ENCODE results near the gene SUCLG2. TPM values are rescaled to one million over a fixed set of nuclear protein-coding genes. Genes with fewer than 3 reads are reported as not detected.

Gene SUCLG2, protein sequence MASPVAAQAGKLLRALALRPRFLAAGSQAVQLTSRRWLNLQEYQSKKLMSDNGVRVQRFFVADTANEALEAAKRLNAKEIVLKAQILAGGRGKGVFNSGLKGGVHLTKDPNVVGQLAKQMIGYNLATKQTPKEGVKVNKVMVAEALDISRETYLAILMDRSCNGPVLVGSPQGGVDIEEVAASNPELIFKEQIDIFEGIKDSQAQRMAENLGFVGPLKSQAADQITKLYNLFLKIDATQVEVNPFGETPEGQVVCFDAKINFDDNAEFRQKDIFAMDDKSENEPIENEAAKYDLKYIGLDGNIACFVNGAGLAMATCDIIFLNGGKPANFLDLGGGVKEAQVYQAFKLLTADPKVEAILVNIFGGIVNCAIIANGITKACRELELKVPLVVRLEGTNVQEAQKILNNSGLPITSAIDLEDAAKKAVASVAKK
- 29.5 TPM for total RNA-seq

DNA sequence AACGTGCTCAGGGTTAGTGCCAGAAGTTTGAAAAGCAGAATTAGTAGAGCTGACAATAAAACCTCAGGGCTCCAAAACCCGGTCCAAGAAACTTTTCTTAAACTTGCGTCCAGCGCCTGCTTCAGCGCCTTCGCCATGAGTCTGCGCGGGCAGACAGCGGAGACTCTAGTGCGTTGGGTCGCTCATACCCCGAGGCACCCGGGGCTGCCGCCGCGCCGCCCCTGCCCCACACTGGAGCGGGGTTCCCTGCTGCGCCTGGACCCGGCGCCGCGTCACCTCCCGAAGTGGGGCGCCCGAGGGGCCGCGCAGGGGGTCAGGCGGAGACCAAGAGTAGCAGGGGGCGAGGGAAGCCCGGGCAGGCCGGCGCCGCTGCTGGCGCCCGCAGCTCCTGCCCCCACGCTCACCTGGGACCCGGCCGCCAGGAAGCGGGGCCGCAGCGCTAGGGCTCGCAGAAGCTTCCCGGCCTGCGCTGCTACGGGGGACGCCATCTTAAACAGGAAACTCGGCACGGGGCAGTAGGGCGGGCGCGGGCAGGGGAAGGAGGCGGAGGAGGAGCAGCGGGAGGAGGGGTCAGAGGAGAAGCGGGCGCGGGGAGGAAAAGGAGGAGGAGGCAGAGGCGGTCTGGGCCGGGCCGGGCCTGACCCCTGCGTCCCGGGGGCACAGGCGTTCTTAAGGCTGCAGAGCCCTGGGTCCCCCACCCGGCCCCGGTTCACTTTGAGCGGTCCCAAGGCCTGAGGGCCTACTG is at the start of gene SUCLG2:
SUCLG2 (minus strand) TSS at position 514 of the 745 bp plus-strand sequence; CDS start at position 488, 26 bp downstream.
- TF ChIP-seq, protein P1, sequence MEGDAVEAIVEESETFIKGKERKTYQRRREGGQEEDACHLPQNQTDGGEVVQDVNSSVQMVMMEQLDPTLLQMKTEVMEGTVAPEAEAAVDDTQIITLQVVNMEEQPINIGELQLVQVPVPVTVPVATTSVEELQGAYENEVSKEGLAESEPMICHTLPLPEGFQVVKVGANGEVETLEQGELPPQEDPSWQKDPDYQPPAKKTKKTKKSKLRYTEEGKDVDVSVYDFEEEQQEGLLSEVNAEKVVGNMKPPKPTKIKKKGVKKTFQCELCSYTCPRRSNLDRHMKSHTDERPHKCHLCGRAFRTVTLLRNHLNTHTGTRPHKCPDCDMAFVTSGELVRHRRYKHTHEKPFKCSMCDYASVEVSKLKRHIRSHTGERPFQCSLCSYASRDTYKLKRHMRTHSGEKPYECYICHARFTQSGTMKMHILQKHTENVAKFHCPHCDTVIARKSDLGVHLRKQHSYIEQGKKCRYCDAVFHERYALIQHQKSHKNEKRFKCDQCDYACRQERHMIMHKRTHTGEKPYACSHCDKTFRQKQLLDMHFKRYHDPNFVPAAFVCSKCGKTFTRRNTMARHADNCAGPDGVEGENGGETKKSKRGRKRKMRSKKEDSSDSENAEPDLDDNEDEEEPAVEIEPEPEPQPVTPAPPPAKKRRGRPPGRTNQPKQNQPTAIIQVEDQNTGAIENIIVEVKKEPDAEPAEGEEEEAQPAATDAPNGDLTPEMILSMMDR (IDR thresholded peaks at IDR 0.05): no peak
- TF ChIP-seq POLR2AphosphoS5 (IDR thresholded peaks at IDR 0.05; ENCODE audit: insufficient read depth in 1 of 2, low read depth in 1 of 2) (peak in 1 of 2 donors; percentile 66), POLR2A (IDR thresholded peaks at IDR 0.05) (peak in 1 of 2 donors; percentile 13)
- DNase-seq (ENCODE audit: extremely low spot score in 2 of 2): peak in 1 of 2 donors; percentile 93
- Histone ChIP-seq H3K4me3 (peak within 1 kb of the TSS; percentile 64 to 95), H3K27me3 (no peaks in the 10 kb centered on the region), H3K9me3 (no peaks in the 10 kb centered on the region), H3K27ac (peak within 1 kb of the TSS; percentile 94), H3K4me1 (peaks cover 41% of the 10 kb centered on the region), H3K36me3 (no peaks in the 10 kb centered on the region)
- intact Hi-C loops (cut with DNase I): no loop called here

DNA sequence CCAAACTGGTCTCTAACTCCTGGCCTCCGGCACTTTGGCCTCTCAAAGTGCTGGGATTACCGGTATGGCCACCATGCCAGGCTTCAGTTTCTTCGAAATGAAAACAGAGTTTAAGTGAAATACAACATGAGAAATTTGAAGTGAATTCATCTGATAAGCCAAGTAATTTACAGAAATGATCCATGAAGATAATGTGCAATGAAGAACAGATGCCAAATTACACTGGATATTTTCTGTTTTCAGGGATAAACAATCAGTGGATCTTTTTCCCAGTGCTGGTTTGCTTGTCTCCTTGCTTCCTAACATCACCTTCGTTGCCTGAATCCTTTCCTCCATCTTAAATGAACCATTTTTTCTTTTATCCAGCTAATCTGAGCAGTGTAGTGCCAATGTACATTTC is 46.2 kb upstream of the SUCLG2 start:
- H3K4me1 ChIP-seq: no peaks in the 10 kb centered on the region
- H3K27ac ChIP-seq: no peak overlapping the region
- no peak for TF ChIP-seq POLR2A (IDR thresholded peaks at IDR 0.05)
- TF ChIP-seq POLR2AphosphoS5 (IDR thresholded peaks at IDR 0.05; ENCODE audit: insufficient read depth in 1 of 2, low read depth in 1 of 2): no peak
- TF ChIP-seq, protein P1 (IDR thresholded peaks at IDR 0.05): no peak
- no peaks in the 10 kb centered on the region for H3K9me3 ChIP-seq
- H3K4me3 ChIP-seq: no peak overlapping the region
- H3K27me3 ChIP-seq: no peaks in the 10 kb centered on the region
- intact Hi-C loops (cut with DNase I): no loop called here
- DNase-seq (ENCODE audit: extremely low spot score in 2 of 2): no peak
- H3K36me3 ChIP-seq: no peaks in the 10 kb centered on the region

DNA sequence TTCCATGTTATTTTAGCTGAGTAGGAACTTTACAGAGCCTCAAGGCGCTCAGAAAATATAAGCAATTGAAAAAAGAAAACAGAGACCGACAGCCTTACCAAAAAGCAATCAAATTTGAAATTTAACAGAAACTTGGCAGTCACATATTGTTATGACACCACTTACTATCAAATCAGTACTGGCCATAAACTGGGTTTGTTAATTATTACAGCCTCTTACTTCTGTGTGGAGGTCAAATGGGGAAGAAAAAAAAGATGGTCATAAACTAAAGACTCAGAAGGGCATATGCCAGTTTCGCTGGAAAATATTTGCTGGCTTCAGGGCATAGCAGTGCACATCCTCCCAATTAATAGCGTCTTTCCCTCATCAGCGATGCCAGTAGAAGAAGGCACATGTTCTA is 45.5 kb upstream of the SUCLG2 start:
- Histone ChIP-seq H3K27me3 (no peaks in the 10 kb centered on the region), H3K4me3 (no peak overlapping the region), H3K4me1 (no peaks in the 10 kb centered on the region), H3K27ac (no peak overlapping the region), H3K36me3 (no peaks in the 10 kb centered on the region), H3K9me3 (no peaks in the 10 kb centered on the region)
- TF ChIP-seq POLR2A (IDR thresholded peaks at IDR 0.05): no peak
- TF ChIP-seq, protein P1 (IDR thresholded peaks at IDR 0.05): no peak
- no peak for TF ChIP-seq POLR2AphosphoS5 (IDR thresholded peaks at IDR 0.05; ENCODE audit: insufficient read depth in 1 of 2, low read depth in 1 of 2)
- intact Hi-C loops (cut with DNase I): no loop called here
- DNase-seq (ENCODE audit: extremely low spot score in 2 of 2): no peak

DNA sequence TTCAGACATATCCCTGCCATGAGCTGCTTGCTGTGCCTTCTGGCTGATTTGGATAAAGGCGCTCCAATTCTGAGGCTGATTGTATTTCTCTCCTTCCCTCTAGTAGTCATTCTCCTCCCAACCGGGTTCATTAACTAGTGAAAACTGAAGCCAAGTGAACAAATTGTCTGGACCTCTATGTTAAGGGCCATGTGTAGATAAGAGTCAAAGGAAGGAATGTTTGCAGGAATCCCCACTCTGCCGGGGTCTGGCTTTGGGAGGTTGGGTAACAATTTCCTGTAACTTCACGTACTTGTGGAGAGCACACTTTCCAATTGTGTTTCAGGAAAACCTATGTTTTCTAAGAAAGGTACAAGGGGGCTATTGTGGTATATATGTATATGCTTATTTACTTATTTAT is 38.2 kb upstream of the SUCLG2 start:
- intact Hi-C loops (cut with DNase I): no loop called here
- no peak for TF ChIP-seq POLR2A (IDR thresholded peaks at IDR 0.05)
- no peak for TF ChIP-seq POLR2AphosphoS5 (IDR thresholded peaks at IDR 0.05; ENCODE audit: insufficient read depth in 1 of 2, low read depth in 1 of 2)
- TF ChIP-seq, protein P1 (IDR thresholded peaks at IDR 0.05): no peak
- H3K4me3 ChIP-seq: no peak overlapping the region
- no peaks in the 10 kb centered on the region for H3K36me3 ChIP-seq
- no peaks in the 10 kb centered on the region for H3K4me1 ChIP-seq
- H3K9me3 ChIP-seq: no peaks in the 10 kb centered on the region
- no peaks in the 10 kb centered on the region for H3K27me3 ChIP-seq
- no peak for DNase-seq (ENCODE audit: extremely low spot score in 2 of 2)
- H3K27ac ChIP-seq: no peak overlapping the region
